T-helper 2 cell treated with Interferon-gamma antibody and Interleukin-4, amounts not matched to agents 100 ng/mL and 5 ng/mL, for 36 hours (primary cell): Measurements from ENCODE around the gene MICOS13. TPM values are rescaled to one million over a fixed set of nuclear protein-coding genes. Genes with fewer than 3 reads are reported as not detected.
"Not testable (repeated sequence)": the region's sequence is repeated elsewhere in the genome, so short reads cannot be mapped to it uniquely, and the experiment has no call there.

Experiments
- intact Hi-C: fragments of 100-400 bp; cut with micrococcal nuclease; formaldehyde crosslinking; loops from one replicate; pipeline ENCODE4 v1.15.1; 2023
- total RNA-seq: library from RNA; stranded (reverse); gene quantifications from 2 replicates; pipeline ENCODE4 v1.2.3, GENCODE V29; 2022

Gene MICOS13
- total RNA-seq, 1 donor from 2014 or later = 45.4 TPM

DNA sequence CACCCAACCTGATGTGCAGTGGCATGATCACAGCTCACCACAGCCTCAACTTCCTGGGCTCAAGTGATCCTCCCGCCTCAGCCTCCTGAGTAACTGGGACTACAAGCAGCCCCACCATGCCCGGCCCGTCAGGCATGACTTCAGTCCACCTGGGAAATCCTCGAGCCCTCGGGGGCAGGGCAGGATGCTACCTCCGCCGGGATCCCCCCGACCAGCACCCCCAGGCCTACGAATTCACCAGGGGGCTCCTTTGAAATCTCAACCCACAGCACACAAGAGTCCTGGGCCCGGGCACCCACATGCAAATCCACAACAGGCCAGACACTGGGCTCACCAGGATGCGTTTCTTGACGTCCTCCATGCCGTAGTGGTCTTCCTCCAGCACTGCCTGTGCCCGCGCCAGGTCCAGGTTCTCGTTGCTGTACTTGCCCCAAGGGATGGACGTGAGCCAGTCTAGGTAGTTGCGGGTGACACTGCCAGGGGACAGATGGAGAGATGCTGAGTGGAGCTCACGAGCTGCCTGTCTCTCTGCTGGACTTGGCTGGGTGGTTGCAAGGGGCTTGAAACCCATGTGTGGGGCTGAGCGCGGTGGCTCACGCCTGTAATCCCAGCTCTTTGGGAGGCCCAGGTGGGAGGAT lies 20.3 kb upstream of the MICOS13 start:
- intact Hi-C loops = no loop called here

- intact Hi-C loops = no loop called here
These were observed 18.5 kb upstream of the MICOS13 start for GRCh38 chr19:5698635-5699422.

DNA sequence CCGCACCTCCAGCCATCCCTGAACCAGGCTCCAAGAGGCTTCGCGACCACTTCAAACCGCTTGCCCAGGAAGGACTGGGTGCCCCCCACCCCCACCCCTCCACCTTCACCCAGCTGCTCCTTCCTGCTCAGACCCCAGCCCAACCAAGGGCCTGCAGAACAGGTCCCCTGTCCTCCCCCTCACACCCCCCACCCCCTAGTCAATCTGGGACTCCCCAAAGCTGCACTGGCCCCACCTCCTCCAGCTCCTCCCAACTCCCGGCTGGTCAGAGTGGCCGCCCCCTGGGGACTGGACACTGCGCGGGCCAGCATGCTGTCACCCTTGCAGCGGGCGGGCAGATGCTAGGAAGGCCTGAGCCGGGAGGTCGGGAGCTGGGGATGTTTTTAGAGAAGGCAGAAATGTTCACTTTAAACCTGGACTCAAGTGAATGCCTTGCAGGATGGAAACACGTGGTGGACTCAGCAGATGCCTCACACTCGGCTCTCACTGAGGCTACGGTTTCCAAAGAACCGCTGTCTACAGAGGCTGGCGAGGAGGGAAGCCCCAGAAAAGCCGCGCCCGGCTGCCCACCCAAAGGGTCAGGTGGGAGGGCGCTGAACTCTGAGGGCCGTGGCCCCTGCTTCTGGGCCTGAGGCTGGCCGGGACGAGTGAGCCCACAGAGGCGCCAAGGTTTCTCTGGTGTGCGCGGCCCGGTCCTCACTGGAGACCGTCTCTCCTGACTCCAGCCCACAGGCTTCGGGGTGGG lies 17.7 kb upstream of the MICOS13 start:
- intact Hi-C loops = no loop called here

GRCh38 chr19:5697022-5697889 lies 16.9 kb upstream of the MICOS13 start:
- intact Hi-C loops = no loop called here

GRCh38 chr19:5696196-5697021 lies 16.1 kb upstream of the MICOS13 start:
- intact Hi-C loops = no loop called here

- intact Hi-C loops = no loop called here
These were observed 15.4 kb upstream of the MICOS13 start for GRCh38 chr19:5695649-5696195.

DNA sequence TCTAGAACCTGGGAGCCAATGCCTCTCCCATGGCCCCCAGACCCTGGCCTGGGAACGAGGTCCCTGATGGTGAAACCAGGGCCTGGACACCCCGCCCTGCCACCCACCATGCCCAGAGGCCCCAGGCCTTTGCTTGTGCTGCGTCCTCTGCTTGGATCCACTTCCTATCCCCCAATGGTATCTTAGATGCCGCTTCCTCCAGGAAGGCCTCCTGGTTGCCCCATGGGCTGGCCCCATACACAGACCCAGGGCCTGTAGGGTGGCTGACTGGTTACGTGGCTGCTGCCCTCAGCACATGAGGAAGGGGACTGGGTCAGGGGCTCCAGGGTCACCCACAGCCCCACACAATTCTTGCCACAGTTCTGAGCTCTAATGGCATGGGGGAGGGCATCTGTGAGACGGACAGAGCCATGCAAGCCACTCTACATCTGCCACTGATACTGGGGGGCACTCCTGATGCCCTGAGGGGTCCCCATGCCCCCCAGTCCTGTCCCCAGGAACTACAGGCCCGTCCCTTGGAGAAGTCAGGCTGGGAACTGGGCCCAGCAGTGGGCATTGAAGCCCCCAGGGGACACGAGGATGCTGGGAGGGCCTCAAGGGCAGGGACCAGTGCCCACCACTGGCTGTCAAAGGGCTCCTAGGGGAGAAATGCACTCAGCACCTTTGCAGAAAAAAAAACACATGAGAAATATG lies 14.8 kb upstream of the MICOS13 start:
- intact Hi-C loops = no loop called here

GRCh38 chr19:5694167-5694955 lies 14.0 kb upstream of the MICOS13 start:
- intact Hi-C loops = no loop called here

GRCh38 chr19:5693195-5694166 lies 13.2 kb upstream of the MICOS13 start:
- intact Hi-C loops = no loop called here

DNA sequence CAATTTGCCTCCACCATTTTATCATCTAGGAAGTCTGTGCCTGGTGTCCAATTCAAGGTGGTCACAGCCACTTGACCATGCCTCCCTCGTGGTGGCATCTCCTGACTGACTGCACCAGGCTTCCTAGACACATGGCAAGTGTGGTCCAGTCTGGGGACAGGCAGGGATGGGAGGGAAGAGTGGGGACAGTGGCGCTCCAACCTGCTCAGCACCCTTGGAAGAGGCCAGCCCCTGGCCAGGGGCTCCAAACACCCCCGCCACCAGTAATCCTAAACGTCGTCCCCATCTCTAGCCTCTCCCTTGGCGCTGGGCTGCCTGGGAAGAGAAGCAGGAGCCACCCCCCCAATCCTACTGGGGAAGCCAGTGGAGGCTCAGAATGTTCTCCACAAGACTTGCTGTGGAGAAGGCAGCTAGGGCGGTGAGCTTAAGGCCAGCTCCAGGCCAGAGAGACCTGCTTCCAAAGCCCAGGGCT lies 12.4 kb upstream of the MICOS13 start:
- intact Hi-C loops = no loop called here

DNA sequence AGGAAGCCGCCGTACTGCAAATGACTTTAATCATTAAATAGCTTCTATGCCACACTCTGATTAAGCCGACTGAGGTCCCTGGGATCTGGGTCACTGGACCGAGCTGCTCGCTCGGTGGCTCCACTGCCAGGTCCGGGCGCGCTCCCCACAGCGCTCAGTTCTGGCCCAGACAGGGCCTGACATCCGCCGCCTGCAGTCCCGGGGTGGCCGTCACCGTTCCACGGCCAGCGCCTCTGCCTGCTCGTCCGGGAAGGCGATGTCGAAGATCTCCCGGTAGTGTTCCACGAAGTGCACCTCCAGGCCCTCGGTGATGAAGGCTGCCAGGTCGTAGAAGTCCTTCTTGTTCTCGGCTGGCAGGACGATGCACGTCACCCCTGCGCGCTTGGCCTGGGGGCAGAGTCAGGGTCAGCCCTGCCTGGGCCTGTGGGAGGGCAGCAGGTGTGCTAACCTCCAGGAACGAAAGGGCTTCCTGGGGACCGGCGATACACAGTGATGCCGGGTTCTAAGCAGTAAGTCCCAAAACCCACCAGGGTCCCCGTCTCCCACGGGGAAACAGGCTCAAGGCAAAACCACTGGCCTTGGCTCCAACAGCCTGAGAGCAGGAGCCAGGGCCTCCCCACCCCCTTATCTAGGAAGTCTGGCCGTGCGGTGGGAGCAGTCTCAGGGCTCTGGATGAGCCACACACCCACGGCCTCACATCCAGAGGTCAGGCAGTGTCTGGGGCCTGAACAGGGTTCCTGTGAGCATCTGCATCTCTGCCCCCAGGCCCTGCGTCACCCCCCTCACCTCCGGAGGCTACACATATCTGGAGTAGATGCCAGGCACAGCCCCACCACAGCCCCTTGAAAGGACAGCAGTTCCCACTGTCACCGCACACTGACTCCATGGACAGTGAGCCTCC lies 11.8 kb upstream of the MICOS13 start:
- intact Hi-C loops = no loop called here

GRCh38 chr19:5690955-5691821 lies 10.9 kb upstream of the MICOS13 start:
- intact Hi-C loops = loop anchor here (1.0 kb wide), 2 partner anchors 11 to 29 kb away; partner anchors contain the start of genes CATSPERD, LONP1 and MICOS13

- intact Hi-C loops = loop anchor here (1.0 kb wide), 2 partner anchors 10 to 30 kb away; partner anchors contain the start of genes CATSPERD, LONP1 and MICOS13
These were observed 10.0 kb upstream of the MICOS13 start, which contains the start of gene RPL36 for GRCh38 chr19:5690125-5690954. RPL36 (plus strand) TSS chr19:5690295; CDS start chr19:5690508, 213 bp downstream.

DNA sequence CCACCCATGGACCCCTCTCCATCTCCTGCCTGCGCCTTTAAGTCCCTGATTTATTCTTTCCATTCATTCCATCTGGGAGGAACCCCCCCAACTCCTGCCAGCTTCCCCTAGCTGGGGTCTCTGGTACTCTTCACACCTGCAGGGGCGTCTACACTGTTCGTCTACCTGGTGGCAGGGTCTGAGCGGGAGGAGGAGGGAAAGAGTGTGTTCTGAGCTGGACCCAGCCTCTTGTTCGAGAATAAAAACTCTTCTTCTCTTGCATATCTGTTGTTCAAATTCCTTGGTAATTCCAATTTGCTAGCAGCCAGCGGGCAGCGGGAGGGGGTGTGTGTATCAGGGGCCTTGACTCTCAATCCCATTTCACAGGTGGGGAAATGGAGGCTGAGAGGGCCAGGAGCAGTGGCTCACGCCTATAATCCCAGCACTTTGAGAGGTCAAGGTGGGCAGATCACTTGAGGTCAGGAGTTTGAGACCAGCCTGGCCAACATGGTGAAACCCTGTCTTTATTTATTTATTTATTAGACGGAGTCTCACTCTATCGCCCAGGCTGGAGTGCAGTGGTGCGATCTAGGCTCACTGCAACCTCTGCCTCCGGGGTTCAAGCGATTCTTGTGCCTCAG lies 8.1 kb upstream of the MICOS13 start:
- intact Hi-C loops = not testable (repeated sequence)
